GM19043 (cell line): ENCODE measurements around the gene GALNT15.

Experiments
- ATAC-seq: cut with Tn5 transposase; IDR thresholded peaks from one replicate; pipeline ENCODE4 v1.9.1; 2021; ENCODE audit warnings: low read depth; ENCODE audit not compliant: unreplicated experiment

GALNT15 gene

GRCh38 chr3:16279010-16279801 lies 104.7 kb downstream of the GALNT15 start:
- ATAC-seq, result no peak

GRCh38 chr3:16280671-16281070 lies 106.2 kb downstream of the GALNT15 start:
- no peak for ATAC-seq
